Stimulated activated naive CD8-positive, alpha-beta T cell treated with anti-CD3 and anti-CD28 coated beads, Interleukin-15, amount 100 ng/mL, for 72 hours (primary cell): ENCODE measurements around the gene ZNF653.
"Not testable (repeated sequence)": the region's sequence is repeated elsewhere in the genome, so short reads cannot be mapped to it uniquely, and the experiment has no call there.

Experiments used
- ATAC-seq: fragments of 150-1000 bp; cut with Tn5 transposase; 2 replicates; pipeline ENCODE4 v1.10.0; 2021; ENCODE audit warnings: mild to moderate bottlenecking, moderate library complexity
- DNase-seq, 2 donors: peaks; one replicate each; pipeline ENCODE4 v3.0.0; 2021 to 2022
- H3K27ac Mint-ChIP-seq, 2 donors: one replicate each; pipeline ENCODE4 v1.8.0; 2022; ENCODE audit warnings: mild to moderate bottlenecking in 2 of 2, mixed read lengths in 2 of 2, moderate library complexity in 2 of 2
- H3K27me3 Mint-ChIP-seq: one replicate; pipeline ENCODE4 v1.8.0; 2022; ENCODE audit warnings: mixed read lengths
- H3K4me1 Mint-ChIP-seq: one replicate; pipeline ENCODE4 v1.8.0; 2022; ENCODE audit warnings: mild to moderate bottlenecking, mixed read lengths
- H3K4me3 Mint-ChIP-seq, 2 donors: one replicate each; pipeline ENCODE4 v1.8.0; 2022; ENCODE audit warnings: mild to moderate bottlenecking in 2 of 2, mixed read lengths in 2 of 2, moderate library complexity in 1 of 2
- H3K9me3 Mint-ChIP-seq, 2 donors: one replicate each; pipeline ENCODE4 v1.8.0; 2022; ENCODE audit warnings: mixed read lengths in 2 of 2

The ZNF653 gene

DNA sequence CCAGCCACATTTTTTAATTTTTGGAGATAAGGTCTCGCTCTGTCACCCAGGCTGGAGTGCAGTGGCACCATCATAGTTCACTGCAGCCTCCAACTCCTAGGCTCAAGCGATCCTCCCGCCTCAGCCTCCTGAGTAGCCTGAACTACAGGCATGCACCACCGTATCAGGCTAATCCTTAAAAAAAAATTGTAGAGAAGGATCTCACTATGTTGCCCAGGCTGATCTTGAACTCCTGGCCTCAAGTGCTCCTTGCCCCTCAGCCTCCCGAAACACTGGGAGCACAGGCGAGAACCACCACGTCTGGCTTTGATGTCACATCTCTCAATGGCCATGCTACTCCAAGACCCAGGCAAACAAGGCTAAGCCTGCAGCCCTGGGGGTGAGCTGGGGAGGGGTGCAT is 49.0 kb downstream of the ZNF653 start:
- DNase-seq (no peak), ATAC-seq (no peak)
- Mint-ChIP-seq H3K9me3 (no peaks in the 10 kb centered on the region), H3K27me3 (peaks cover 43% of the 10 kb centered on the region), H3K4me1 (no peaks in the 10 kb centered on the region), H3K4me3 (no peak overlapping the region), H3K27ac (no peak overlapping the region)

- peak overlapping the region in 1 of 2 donors; percentile 82 for H3K27ac Mint-ChIP-seq
- ATAC-seq, H3K4me1 Mint-ChIP-seq, H3K9me3 Mint-ChIP-seq, DNase-seq, H3K4me3 Mint-ChIP-seq: not testable (repeated sequence)
- H3K27me3 Mint-ChIP-seq = peaks cover 36% of the 10 kb centered on the region
Measured at GRCh38 chr19:11455233-11455554, 50.4 kb downstream of the ZNF653 start.

DNA sequence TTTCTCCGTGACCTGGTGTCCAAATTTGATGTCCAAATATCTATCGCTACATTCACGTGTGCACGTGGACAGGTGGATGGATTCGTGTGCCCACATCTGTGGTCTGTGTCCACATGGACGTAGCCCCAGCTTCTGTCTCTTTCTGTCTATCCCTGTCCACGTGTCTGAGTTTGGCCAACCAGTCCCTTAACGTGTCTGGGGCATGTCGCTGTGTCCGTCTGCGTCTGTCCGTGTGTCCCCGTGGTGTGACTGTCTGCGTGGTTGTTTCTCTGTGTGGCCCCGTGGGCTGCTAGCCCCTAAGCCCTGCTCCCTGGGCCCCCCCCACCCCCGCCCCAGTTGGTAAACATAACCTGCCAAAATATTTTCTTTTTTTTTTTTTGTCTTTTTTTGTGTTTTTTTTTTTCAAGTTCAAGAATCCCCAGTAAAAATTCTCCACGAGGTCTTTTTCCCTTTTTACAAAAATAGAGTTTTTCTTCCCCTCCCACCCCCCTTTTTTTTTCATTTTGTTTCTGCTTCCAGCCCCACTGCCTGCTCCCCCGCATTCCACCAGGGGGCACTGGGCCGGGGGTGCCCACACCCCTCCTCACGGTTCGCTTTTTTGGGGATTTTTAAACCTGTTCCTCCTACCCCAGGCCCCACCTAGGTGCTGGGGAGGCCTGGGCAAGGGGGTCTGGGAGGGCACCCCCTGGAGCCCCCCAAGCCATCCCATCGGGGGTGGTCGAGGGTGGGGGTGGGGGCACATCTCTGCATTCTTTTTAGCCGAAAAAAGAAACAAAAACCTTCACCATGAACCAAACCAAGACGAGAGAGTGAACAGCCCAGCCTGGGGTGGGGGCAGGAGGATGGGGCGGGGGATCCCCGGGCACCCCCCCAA is 51.9 kb downstream of the ZNF653 start:
- no peak for DNase-seq
- ATAC-seq = peak; percentile 58

GRCh38 chr19:11452620-11453310 is 52.9 kb downstream of the ZNF653 start:
- ATAC-seq (peak; percentile 9), DNase-seq (no peak)
- Mint-ChIP-seq H3K27ac (peak overlapping the region in 1 of 2 donors; percentile 39), H3K27me3 (peaks cover 19% of the 10 kb centered on the region), H3K4me3 (no peak overlapping the region), H3K9me3 (no peaks in the 10 kb centered on the region), H3K4me1 (no peaks in the 10 kb centered on the region)

More for the DNA sequence above, 51.9 kb downstream of the ZNF653 start:
- H3K4me3 Mint-ChIP-seq = no peak overlapping the region
- H3K27me3 Mint-ChIP-seq = peaks cover 28% of the 10 kb centered on the region
- no peaks in the 10 kb centered on the region for H3K9me3 Mint-ChIP-seq
- H3K27ac Mint-ChIP-seq = no peak overlapping the region
- no peaks in the 10 kb centered on the region for H3K4me1 Mint-ChIP-seq

DNA sequence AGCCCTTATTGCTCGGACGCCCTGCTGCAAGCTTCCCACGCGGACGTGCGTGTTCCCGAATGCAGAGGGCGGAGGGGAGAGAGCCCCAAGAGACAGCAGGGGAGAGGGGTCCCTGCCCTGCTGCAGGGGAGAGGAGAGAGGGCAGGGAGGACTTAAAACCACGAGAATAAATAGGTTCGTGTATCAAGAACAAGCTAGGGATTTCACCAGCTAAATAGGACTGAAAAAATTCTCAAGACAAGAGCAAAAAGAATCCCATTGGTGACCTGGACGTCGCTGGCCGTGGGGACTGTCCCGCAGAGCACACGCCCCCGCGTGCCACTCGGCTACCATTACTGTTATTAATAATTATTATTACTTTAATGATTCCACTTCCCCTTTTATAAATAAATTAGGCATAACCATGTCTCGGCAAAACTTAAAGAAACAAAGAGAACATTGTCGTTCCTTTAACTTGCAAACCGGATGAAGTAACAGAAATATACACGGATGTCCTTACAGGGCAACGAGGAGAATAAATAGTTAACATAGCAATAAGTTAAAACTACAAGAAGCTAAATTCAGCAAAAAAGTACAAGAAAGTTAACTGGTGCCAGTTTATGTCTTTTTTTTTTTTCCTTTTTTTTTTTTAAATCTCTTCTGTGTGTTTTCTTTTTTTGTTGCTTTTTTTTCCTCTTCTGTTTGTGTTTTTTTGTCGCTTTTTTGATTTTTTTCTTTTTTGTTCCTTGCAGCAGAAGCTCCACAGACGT is 53.6 kb downstream of the ZNF653 start:
- H3K4me1 Mint-ChIP-seq = no peaks in the 10 kb centered on the region
- ATAC-seq (no peak), DNase-seq (no peak)
- H3K27ac Mint-ChIP-seq = no peak overlapping the region
- no peak overlapping the region for H3K4me3 Mint-ChIP-seq
- no peaks in the 10 kb centered on the region for H3K9me3 Mint-ChIP-seq
- H3K27me3 Mint-ChIP-seq = peaks cover 12% of the 10 kb centered on the region

GRCh38 chr19:11451327-11451870 is 54.2 kb downstream of the ZNF653 start:
- Mint-ChIP-seq H3K27me3 (peaks cover 12% of the 10 kb centered on the region), H3K9me3 (no peaks in the 10 kb centered on the region), H3K27ac (no peak overlapping the region), H3K4me1 (no peaks in the 10 kb centered on the region), H3K4me3 (no peak overlapping the region)
- ATAC-seq = peak; percentile 8
- no peak for DNase-seq

DNA sequence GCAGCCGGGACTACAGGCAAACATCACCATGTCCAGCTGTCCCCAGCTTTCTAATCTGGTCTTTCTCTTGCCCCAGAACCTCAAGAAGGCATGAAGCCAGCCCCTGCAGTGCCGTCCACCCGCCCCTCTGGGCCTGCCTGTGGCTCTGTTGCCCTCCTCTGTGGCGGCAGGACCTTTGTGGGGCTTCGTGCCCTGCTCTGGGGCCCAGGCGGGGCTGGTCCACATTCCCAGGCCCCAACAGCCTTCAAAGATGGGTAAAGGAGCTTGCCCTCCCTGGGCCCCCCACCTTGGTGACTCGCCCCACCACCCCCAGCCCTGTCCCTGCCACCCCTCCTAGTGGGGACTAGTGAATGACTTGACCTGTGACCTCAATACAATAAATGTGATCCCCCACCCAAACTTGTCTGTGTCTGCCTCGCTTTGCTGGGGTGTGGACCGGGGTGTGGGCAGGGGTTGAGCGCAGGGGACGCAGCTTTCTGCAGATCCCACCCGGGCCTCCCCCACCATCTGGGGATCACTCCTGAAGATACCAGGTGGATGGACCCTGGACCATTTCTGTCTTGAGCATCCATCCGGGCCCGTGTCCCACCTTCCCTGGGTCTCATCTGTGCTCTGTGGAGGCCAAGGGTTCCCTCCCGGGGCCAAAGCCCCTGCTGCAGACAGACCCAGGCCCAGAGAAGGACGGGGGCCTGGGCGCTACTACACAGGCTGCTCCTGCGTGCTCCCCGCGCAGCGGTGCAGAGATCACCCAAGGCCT is 54.9 kb downstream of the ZNF653 start:
- DNase-seq (no peak), ATAC-seq (no peak)
- no peak overlapping the region for H3K4me3 Mint-ChIP-seq
- H3K9me3 Mint-ChIP-seq = no peaks in the 10 kb centered on the region
- H3K4me1 Mint-ChIP-seq = no peaks in the 10 kb centered on the region
- H3K27ac Mint-ChIP-seq = no peak overlapping the region
- peaks cover 9% of the 10 kb centered on the region for H3K27me3 Mint-ChIP-seq

GRCh38 chr19:11448923-11449554 is 56.6 kb downstream of the ZNF653 start:
- DNase-seq (no peak), ATAC-seq (no peak)
- no peaks in the 10 kb centered on the region for H3K9me3 Mint-ChIP-seq
- H3K27me3 Mint-ChIP-seq = peaks cover 5% of the 10 kb centered on the region
- H3K4me1 Mint-ChIP-seq = no peaks in the 10 kb centered on the region
- H3K27ac Mint-ChIP-seq = no peak overlapping the region
- no peak overlapping the region for H3K4me3 Mint-ChIP-seq

GRCh38 chr19:11448410-11448809 is 57.2 kb downstream of the ZNF653 start:
- Mint-ChIP-seq H3K27me3 (peaks cover 5% of the 10 kb centered on the region), H3K9me3 (no peaks in the 10 kb centered on the region), H3K4me1 (no peaks in the 10 kb centered on the region), H3K27ac (no peak overlapping the region), H3K4me3 (no peak overlapping the region)
- ATAC-seq (no peak), DNase-seq (no peak)

- H3K27me3 Mint-ChIP-seq = peaks cover 3% of the 10 kb centered on the region
- no peaks in the 10 kb centered on the region for H3K4me1 Mint-ChIP-seq
- H3K27ac Mint-ChIP-seq = no peak overlapping the region
- peak; percentile 16 for ATAC-seq
- DNase-seq = no peak
- H3K9me3 Mint-ChIP-seq = no peaks in the 10 kb centered on the region
- H3K4me3 Mint-ChIP-seq = no peak overlapping the region
Measured at GRCh38 chr19:11447347-11448262, 58.0 kb downstream of the ZNF653 start.

- Mint-ChIP-seq H3K4me3 (no peak overlapping the region), H3K4me1 (peaks cover 5% of the 10 kb centered on the region), H3K9me3 (no peaks in the 10 kb centered on the region), H3K27me3 (no peaks in the 10 kb centered on the region), H3K27ac (no peak overlapping the region)
- ATAC-seq = peak; percentile 62
- DNase-seq = peak; percentile 47 to 48
Measured at GRCh38 chr19:11446652-11447301, 58.9 kb downstream of the ZNF653 start.

GRCh38 chr19:11446271-11446651 is 59.4 kb downstream of the ZNF653 start:
- ATAC-seq = no peak
- no peak overlapping the region for H3K4me3 Mint-ChIP-seq
- no peak overlapping the region for H3K27ac Mint-ChIP-seq
- no peaks in the 10 kb centered on the region for H3K27me3 Mint-ChIP-seq
- no peak for DNase-seq
- no peaks in the 10 kb centered on the region for H3K9me3 Mint-ChIP-seq
- peaks cover 7% of the 10 kb centered on the region for H3K4me1 Mint-ChIP-seq

DNA sequence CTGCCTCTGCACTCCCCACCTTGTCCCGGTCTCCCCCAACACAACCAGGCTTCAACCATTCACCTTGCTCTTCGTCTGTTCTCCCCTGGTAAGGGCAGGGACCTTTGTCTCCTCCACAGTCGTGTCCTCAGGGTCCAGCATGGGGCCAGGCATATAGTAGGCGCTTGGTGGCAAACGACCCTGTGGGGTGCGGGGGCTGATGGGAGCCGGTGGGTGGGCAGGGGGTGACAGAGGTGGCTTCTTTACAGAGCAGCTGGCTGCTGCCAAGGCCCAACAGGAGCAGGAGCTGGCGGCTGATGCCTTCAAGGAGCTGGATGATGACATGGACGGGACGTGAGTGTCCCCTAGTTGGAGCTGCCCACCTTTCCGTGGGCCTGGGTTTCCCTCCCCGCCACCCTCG is 60.5 kb downstream of the ZNF653 start:
- no peak for ATAC-seq
- Mint-ChIP-seq H3K4me1 (peaks cover 14% of the 10 kb centered on the region), H3K27ac (peak overlapping the region in 1 of 2 donors; percentile 63), H3K9me3 (no peaks in the 10 kb centered on the region), H3K4me3 (no peak overlapping the region), H3K27me3 (no peaks in the 10 kb centered on the region)
- no peak for DNase-seq
